Measurements from ENCODE around the gene PRSS12. TPM values are rescaled to one million over a fixed set of nuclear protein-coding genes. Genes with fewer than 3 reads are reported as not detected.

The PRSS12 gene
- total RNA-seq, 4 donors from 2014 or later, result 0.09 to 0.29 TPM; not detected in 2

GRCh38 chr4:118388606-118389005 is 35.8 kb upstream of the PRSS12 start:
- ATAC-seq, result no peak
- in situ Hi-C loops (cut with MboI; ENCODE audit: low sequenced_read_pairs in 4 of 4) (no loop called here), intact Hi-C loops (cut with DNase I; ENCODE audit: low total_unique reads) (no loop called here)
- Histone ChIP-seq H3K27me3 (no peaks in the 10 kb centered on the region), H3K4me3 (no peak overlapping the region), H3K36me3 (no peaks in the 10 kb centered on the region), H3K27ac (no peak overlapping the region), H3K9me3 (no peaks in the 10 kb centered on the region), H3K4me1 (no peaks in the 10 kb centered on the region)
- no peak for DNase-seq
- TF ChIP-seq POLR2A (IDR thresholded peaks at IDR 0.05) (no peak), CTCF (IDR thresholded peaks at IDR 0.05 in 4 of 5, conservative IDR thresholded peaks at IDR 0.05 in 1 of 5) (no peak)

DNA sequence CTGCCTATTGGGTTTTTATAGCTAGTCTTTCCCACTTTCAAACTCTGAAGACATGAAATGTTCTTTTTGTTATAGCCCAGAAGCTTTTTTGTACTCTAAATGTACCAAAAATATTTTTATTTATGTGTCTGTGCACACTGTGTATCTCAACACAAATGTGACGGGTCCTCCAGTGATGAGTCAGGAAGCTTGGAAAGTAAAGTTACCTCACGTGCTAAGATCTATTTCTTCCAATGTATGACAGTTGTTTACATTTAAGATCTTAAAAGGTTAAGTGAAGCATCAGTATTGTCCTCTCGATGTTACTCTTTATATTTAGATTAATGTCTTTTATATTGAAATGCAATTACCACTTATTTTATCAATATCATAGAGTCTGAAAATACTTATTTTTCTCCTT is 29.1 kb upstream of the PRSS12 start:
- ATAC-seq, result no peak

GRCh38 chr4:118373614-118374255 is 20.9 kb upstream of the PRSS12 start:
- no peaks in the 10 kb centered on the region for H3K4me1 ChIP-seq
- TF ChIP-seq CTCF (IDR thresholded peaks at IDR 0.05 in 4 of 5, conservative IDR thresholded peaks at IDR 0.05 in 1 of 5) (no peak), POLR2A (IDR thresholded peaks at IDR 0.05) (no peak)
- H3K9me3 ChIP-seq, result no peaks in the 10 kb centered on the region
- intact Hi-C loops (cut with DNase I; ENCODE audit: low total_unique reads), result no loop called here
- no peak overlapping the region for H3K4me3 ChIP-seq
- DNase-seq (no peak), ATAC-seq (no peak)
- no peaks in the 10 kb centered on the region for H3K27me3 ChIP-seq
- no peak overlapping the region for H3K27ac ChIP-seq
- H3K36me3 ChIP-seq, result no peaks in the 10 kb centered on the region
- in situ Hi-C loops (cut with MboI; ENCODE audit: low sequenced_read_pairs in 4 of 4), result no loop called here

More for the DNA sequence above, 29.1 kb upstream of the PRSS12 start:
- Histone ChIP-seq H3K27ac (no peak overlapping the region), H3K36me3 (no peaks in the 10 kb centered on the region), H3K4me3 (no peak overlapping the region), H3K4me1 (no peaks in the 10 kb centered on the region), H3K9me3 (no peaks in the 10 kb centered on the region), H3K27me3 (no peaks in the 10 kb centered on the region)
- TF ChIP-seq POLR2A (IDR thresholded peaks at IDR 0.05) (no peak), CTCF (IDR thresholded peaks at IDR 0.05 in 4 of 5, conservative IDR thresholded peaks at IDR 0.05 in 1 of 5) (no peak)
- in situ Hi-C loops (cut with MboI; ENCODE audit: low sequenced_read_pairs in 4 of 4), result no loop called here
- no peak for DNase-seq
- intact Hi-C loops (cut with DNase I; ENCODE audit: low total_unique reads), result no loop called here

- no peaks in the 10 kb centered on the region for H3K9me3 ChIP-seq
- TF ChIP-seq POLR2A (IDR thresholded peaks at IDR 0.05) (no peak), CTCF (IDR thresholded peaks at IDR 0.05 in 4 of 5, conservative IDR thresholded peaks at IDR 0.05 in 1 of 5) (no peak)
- intact Hi-C loops (cut with DNase I; ENCODE audit: low total_unique reads) (no loop called here), in situ Hi-C loops (cut with MboI; ENCODE audit: low sequenced_read_pairs in 4 of 4) (no loop called here)
- H3K27ac ChIP-seq, result no peak overlapping the region
- no peaks in the 10 kb centered on the region for H3K36me3 ChIP-seq
- no peak for DNase-seq
- no peak for ATAC-seq
- H3K27me3 ChIP-seq, result no peaks in the 10 kb centered on the region
- H3K4me1 ChIP-seq, result no peaks in the 10 kb centered on the region
- no peak overlapping the region for H3K4me3 ChIP-seq
Measured at GRCh38 chr4:118372251-118372650, 19.4 kb upstream of the PRSS12 start.

DNA sequence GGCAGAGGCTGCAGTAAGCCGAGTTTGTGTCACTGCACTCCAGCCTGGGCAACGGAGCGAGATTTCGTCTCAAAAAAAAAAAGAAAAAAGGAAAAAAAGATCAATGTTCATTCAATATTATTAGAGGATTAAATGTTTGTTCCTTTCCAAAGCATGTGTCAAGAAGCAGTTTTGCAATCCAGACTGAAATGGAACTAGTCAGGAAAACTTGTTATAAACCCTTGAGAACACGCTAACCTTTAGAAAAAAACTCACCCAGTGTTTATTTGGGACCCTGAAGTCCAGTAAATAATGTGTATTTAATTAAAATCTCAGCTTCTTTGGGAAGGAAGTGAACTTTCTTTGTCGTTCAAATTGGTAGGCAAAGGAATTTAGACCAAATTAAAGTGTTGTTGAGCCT is 16.4 kb upstream of the PRSS12 start:
- Histone ChIP-seq H3K4me3 (no peak overlapping the region), H3K4me1 (no peaks in the 10 kb centered on the region), H3K9me3 (no peaks in the 10 kb centered on the region), H3K27me3 (no peaks in the 10 kb centered on the region), H3K36me3 (no peaks in the 10 kb centered on the region), H3K27ac (no peak overlapping the region)
- no peak for DNase-seq
- no peak for ATAC-seq
- intact Hi-C loops (cut with DNase I; ENCODE audit: low total_unique reads) (no loop called here), in situ Hi-C loops (cut with MboI; ENCODE audit: low sequenced_read_pairs in 4 of 4) (no loop called here)
- TF ChIP-seq CTCF (IDR thresholded peaks at IDR 0.05 in 4 of 5, conservative IDR thresholded peaks at IDR 0.05 in 1 of 5) (no peak), POLR2A (IDR thresholded peaks at IDR 0.05) (no peak)
